ENCODE results near the gene SAP25.

GRCh38 chr7:100606313-100606712 is 32.6 kb upstream of the SAP25 start:
- TF ChIP-seq CTCF (IDR thresholded peaks at IDR 0.05) (no peak), POLR2A (IDR thresholded peaks at IDR 0.05) (no peak), EP300 (IDR thresholded peaks at IDR 0.05) (no peak)

All from tibial nerve (tissue), 4 donors.